HepG2 (cell line): ENCODE data around the gene KIAA1217. TPM values are rescaled to one million over a fixed set of nuclear protein-coding genes. Genes with fewer than 3 reads are reported as not detected.

Experiments
- GABPB1 ChIP-seq: IDR thresholded peaks from 2 replicates; pipeline ENCODE4 v1.6.1; 2016; ENCODE audit warnings: mild to moderate bottlenecking, missing genetic modification reagents, moderate library complexity, missing compliant biosample characterization
- GTF3A ChIP-seq: sonication (generic); formaldehyde crosslinking; conservative IDR thresholded peaks from 2 replicates; pipeline ENCODE4 v1.4.0; 2020; ENCODE audit warnings: mild to moderate bottlenecking, missing genetic modification reagents
- HDAC2 ChIP-seq: sonication (generic); formaldehyde crosslinking; IDR thresholded peaks from 2 replicates; pipeline ENCODE4 v1.4.0; 2020; ENCODE audit warnings: missing genetic modification reagents
- HDAC6 ChIP-seq: fragments of 200-600 bp; sonication (generic); IDR thresholded peaks from 2 replicates; pipeline ENCODE4 v1.7.0; 2017; ENCODE audit warnings: mild to moderate bottlenecking, antibody characterized with exemption, low read length, low read depth
- HIVEP1 ChIP-seq: sonication (generic); formaldehyde crosslinking; IDR thresholded peaks from 2 replicates; pipeline ENCODE4 v1.4.0; 2020; ENCODE audit warnings: mild to moderate bottlenecking, missing genetic modification reagents
- KAT8 ChIP-seq: IDR thresholded peaks from 2 replicates; pipeline ENCODE4 v1.6.1; 2016; ENCODE audit warnings: missing genetic modification reagents, missing compliant biosample characterization
- KLF6 ChIP-seq: IDR thresholded peaks from 2 replicates; pipeline ENCODE4 v1.8.0; 2016; ENCODE audit warnings: missing biosample characterization, missing genetic modification reagents
- SRSF4 ChIP-seq: fragments of 200-400 bp; formaldehyde crosslinking; IDR thresholded peaks from one replicate; pipeline ENCODE4 v1.6.1; 2018; ENCODE audit warnings: mild to moderate bottlenecking, low read depth, low read length, moderate library complexity; ENCODE audit not compliant: poor library complexity, severe bottlenecking
- WIZ ChIP-seq: sonication (generic); formaldehyde crosslinking; IDR thresholded peaks from 2 replicates; pipeline ENCODE4 v1.5.1; 2020; ENCODE audit warnings: mild to moderate bottlenecking, missing genetic modification reagents
- ZNF10 ChIP-seq: sonication (generic); formaldehyde crosslinking; IDR thresholded peaks from 2 replicates; pipeline ENCODE4 v1.4.0; 2020; ENCODE audit warnings: mild to moderate bottlenecking, low read depth, missing genetic modification reagents, borderline replicate concordance
- ZNF441 ChIP-seq: sonication (generic); formaldehyde crosslinking; IDR thresholded peaks from 2 replicates; pipeline ENCODE4 v1.7.0; 2021; ENCODE audit warnings: missing genetic modification reagents, borderline replicate concordance
- ZNF556 ChIP-seq: sonication (generic); formaldehyde crosslinking; IDR thresholded peaks from 2 replicates; pipeline ENCODE4 v1.4.0; 2020; ENCODE audit warnings: mild to moderate bottlenecking, missing genetic modification reagents, borderline replicate concordance
- ZNF564 ChIP-seq: sonication (generic); formaldehyde crosslinking; IDR thresholded peaks from 2 replicates; pipeline ENCODE4 v1.8.1; 2023; ENCODE audit warnings: mild to moderate bottlenecking, missing genetic modification reagents
- ZSCAN29 ChIP-seq: sonication (generic); formaldehyde crosslinking; conservative IDR thresholded peaks from 2 replicates; pipeline ENCODE4 v1.4.0; 2020; ENCODE audit warnings: mild to moderate bottlenecking, missing genetic modification reagents
- polyA plus RNA-seq, 8 experiments: library from polyadenylated mRNA; depleted of rRNA in 3 of 8; stranded (reverse) in 7 of 8; unstranded in 1 of 8; fragments of >200 nt; fragmentation: Illumina TruSeq in 4 of 8; extraction: Trizol in 4 of 8; gene quantifications; 2 replicates each; pipeline versions ENCODE4 v1.2.1 to v1.2.3, GENCODE V29; 2011 to 2016; ENCODE audit warnings: low read depth in 4 of 8, missing spikeins in 1 of 8, mixed read lengths in 1 of 8; ENCODE audit not compliant: insufficient read depth in 1 of 8
- total RNA-seq, 5 experiments: library from RNA; depleted of rRNA; stranded (reverse); fragments of >200 nt; fragmentation: Illumina TruSeq; extraction: Trizol; gene quantifications; 2 replicates each; pipeline ENCODE4 v1.2.3, GENCODE V29; 2016; ENCODE audit warnings: low read depth in 1 of 5
- TF ChIP-seq, protein P1 (sequence below): sonication (generic); formaldehyde crosslinking; IDR thresholded peaks from 2 replicates; pipeline ENCODE4 v1.5.1; 2020; ENCODE audit warnings: missing genetic modification reagents, mild to moderate bottlenecking, borderline replicate concordance
- TF ChIP-seq, protein P2 (sequence below): sonication (generic); formaldehyde crosslinking; IDR thresholded peaks from 2 replicates; pipeline ENCODE4 v1.9.0; 2021; ENCODE audit warnings: mild to moderate bottlenecking, missing genetic modification reagents
- TF ChIP-seq, protein P3 (sequence below): IDR thresholded peaks from 2 replicates; pipeline ENCODE4 v1.6.1; 2016; ENCODE audit warnings: mild to moderate bottlenecking
- TF ChIP-seq, protein P4 (sequence below): IDR thresholded peaks from 2 replicates; pipeline ENCODE4 v1.6.1; 2016
- TF ChIP-seq, protein P5 (sequence below): sonication (generic); formaldehyde crosslinking; IDR thresholded peaks from 2 replicates; pipeline ENCODE4 v1.4.0; 2020; ENCODE audit warnings: missing genetic modification reagents, borderline replicate concordance

Gene KIAA1217
- total and polyA plus RNA-seq, 2 of the 13 experiments (the other 11 are each of a cell fraction or from before 2014, with no cell fraction given), result 4.6 to 10.9 TPM

DNA sequence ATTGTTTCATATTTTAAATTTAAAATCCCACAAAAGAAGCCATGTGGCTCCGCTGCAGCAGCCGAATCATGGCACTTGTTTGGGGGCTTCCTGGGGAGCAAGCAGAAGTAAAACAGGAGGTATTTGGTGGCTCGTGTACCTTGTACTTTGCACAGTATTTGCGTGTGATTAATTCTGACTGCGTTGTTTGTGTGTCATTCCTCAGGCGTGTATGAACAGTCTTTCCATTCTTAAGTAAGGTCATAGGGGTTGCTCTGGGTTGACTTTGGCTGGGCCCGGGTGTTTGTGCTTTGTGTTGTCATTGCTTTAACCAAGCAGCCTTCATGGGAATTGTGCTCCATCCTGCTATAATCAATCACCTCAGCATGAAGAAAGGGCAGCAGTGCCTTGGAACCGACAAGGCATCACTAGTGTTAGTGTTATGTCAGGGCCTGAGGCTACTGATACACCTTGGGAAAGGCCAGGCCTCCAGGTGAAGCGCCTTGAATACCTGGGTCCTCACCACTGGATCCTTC lies 332.4 kb downstream of the KIAA1217 start (continued):
- TF ChIP-seq, protein P1, sequence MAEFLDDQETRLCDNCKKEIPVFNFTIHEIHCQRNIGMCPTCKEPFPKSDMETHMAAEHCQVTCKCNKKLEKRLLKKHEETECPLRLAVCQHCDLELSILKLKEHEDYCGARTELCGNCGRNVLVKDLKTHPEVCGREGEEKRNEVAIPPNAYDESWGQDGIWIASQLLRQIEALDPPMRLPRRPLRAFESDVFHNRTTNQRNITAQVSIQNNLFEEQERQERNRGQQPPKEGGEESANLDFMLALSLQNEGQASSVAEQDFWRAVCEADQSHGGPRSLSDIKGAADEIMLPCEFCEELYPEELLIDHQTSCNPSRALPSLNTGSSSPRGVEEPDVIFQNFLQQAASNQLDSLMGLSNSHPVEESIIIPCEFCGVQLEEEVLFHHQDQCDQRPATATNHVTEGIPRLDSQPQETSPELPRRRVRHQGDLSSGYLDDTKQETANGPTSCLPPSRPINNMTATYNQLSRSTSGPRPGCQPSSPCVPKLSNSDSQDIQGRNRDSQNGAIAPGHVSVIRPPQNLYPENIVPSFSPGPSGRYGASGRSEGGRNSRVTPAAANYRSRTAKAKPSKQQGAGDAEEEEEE (CRISPR knock-in tag), result no peak
- TF ChIP-seq, protein P2, sequence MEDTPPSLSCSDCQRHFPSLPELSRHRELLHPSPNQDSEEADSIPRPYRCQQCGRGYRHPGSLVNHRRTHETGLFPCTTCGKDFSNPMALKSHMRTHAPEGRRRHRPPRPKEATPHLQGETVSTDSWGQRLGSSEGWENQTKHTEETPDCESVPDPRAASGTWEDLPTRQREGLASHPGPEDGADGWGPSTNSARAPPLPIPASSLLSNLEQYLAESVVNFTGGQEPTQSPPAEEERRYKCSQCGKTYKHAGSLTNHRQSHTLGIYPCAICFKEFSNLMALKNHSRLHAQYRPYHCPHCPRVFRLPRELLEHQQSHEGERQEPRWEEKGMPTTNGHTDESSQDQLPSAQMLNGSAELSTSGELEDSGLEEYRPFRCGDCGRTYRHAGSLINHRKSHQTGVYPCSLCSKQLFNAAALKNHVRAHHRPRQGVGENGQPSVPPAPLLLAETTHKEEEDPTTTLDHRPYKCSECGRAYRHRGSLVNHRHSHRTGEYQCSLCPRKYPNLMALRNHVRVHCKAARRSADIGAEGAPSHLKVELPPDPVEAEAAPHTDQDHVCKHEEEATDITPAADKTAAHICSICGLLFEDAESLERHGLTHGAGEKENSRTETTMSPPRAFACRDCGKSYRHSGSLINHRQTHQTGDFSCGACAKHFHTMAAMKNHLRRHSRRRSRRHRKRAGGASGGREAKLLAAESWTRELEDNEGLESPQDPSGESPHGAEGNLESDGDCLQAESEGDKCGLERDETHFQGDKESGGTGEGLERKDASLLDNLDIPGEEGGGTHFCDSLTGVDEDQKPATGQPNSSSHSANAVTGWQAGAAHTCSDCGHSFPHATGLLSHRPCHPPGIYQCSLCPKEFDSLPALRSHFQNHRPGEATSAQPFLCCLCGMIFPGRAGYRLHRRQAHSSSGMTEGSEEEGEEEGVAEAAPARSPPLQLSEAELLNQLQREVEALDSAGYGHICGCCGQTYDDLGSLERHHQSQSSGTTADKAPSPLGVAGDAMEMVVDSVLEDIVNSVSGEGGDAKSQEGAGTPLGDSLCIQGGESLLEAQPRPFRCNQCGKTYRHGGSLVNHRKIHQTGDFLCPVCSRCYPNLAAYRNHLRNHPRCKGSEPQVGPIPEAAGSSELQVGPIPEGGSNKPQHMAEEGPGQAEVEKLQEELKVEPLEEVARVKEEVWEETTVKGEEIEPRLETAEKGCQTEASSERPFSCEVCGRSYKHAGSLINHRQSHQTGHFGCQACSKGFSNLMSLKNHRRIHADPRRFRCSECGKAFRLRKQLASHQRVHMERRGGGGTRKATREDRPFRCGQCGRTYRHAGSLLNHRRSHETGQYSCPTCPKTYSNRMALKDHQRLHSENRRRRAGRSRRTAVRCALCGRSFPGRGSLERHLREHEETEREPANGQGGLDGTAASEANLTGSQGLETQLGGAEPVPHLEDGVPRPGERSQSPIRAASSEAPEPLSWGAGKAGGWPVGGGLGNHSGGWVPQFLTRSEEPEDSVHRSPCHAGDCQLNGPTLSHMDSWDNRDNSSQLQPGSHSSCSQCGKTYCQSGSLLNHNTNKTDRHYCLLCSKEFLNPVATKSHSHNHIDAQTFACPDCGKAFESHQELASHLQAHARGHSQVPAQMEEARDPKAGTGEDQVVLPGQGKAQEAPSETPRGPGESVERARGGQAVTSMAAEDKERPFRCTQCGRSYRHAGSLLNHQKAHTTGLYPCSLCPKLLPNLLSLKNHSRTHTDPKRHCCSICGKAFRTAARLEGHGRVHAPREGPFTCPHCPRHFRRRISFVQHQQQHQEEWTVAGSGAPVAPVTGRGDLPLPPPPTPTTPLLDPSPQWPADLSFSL, result peak; percentile 14; the same call in 1 of the 2 replicates
- no peak for TF ChIP-seq ZNF10 (CRISPR knock-in tag)
- no peak for TF ChIP-seq GABPB1
- peak; percentile 88 for TF ChIP-seq HDAC2
- no peak for TF ChIP-seq ZNF564 (CRISPR knock-in tag)
- no peak for TF ChIP-seq WIZ
- TF ChIP-seq KAT8 (CRISPR knock-in tag), result 0 out of 2 replicates have a peak, but pooled peaks have one; percentile 28
- TF ChIP-seq HDAC6, result no peak
- TF ChIP-seq KLF6, result no peak
- TF ChIP-seq ZNF441 (CRISPR knock-in tag), result no peak
- no peak for TF ChIP-seq GTF3A (CRISPR knock-in tag)
- TF ChIP-seq SRSF4, result no peak
- no peak for TF ChIP-seq HIVEP1
- TF ChIP-seq ZSCAN29 (CRISPR knock-in tag), result no peak
- TF ChIP-seq, protein P3, sequence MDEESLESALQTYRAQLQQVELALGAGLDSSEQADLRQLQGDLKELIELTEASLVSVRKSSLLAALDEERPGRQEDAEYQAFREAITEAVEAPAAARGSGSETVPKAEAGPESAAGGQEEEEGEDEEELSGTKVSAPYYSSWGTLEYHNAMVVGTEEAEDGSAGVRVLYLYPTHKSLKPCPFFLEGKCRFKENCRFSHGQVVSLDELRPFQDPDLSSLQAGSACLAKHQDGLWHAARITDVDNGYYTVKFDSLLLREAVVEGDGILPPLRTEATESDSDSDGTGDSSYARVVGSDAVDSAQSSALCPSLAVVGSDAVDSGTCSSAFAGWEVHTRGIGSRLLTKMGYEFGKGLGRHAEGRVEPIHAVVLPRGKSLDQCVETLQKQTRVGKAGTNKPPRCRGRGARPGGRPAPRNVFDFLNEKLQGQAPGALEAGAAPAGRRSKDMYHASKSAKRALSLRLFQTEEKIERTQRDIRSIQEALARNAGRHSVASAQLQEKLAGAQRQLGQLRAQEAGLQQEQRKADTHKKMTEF (CRISPR knock-in tag), result peak; percentile 67
- TF ChIP-seq ZNF556 (CRISPR knock-in tag), result peak; percentile 31; the same call in 1 of the 2 replicates
- TF ChIP-seq, protein P4, sequence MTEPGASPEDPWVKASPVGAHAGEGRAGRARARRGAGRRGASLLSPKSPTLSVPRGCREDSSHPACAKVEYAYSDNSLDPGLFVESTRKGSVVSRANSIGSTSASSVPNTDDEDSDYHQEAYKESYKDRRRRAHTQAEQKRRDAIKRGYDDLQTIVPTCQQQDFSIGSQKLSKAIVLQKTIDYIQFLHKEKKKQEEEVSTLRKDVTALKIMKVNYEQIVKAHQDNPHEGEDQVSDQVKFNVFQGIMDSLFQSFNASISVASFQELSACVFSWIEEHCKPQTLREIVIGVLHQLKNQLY, result peak; percentile 86; the same call in 1 of the 2 replicates
- TF ChIP-seq, protein P5, sequence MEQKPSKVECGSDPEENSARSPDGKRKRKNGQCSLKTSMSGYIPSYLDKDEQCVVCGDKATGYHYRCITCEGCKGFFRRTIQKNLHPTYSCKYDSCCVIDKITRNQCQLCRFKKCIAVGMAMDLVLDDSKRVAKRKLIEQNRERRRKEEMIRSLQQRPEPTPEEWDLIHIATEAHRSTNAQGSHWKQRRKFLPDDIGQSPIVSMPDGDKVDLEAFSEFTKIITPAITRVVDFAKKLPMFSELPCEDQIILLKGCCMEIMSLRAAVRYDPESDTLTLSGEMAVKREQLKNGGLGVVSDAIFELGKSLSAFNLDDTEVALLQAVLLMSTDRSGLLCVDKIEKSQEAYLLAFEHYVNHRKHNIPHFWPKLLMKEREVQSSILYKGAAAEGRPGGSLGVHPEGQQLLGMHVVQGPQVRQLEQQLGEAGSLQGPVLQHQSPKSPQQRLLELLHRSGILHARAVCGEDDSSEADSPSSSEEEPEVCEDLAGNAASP (CRISPR knock-in tag), result peak; percentile 80
